Astrocyte of the cerebellum (primary cell): ENCODE data around the gene CLIC3.
A peak's percentile ranks its signal among the peaks of the same experiment; 100 is the strongest.

Experiments
- DNase-seq: peaks from one replicate; pipeline ENCODE4 v3.0.0-alpha.2; 2011; ENCODE audit warnings: low read depth
- H3K4me3 ChIP-seq: 2 replicates; pipeline ENCODE4 v1.5.1; 2011; ENCODE audit warnings: mild to moderate bottlenecking, low read depth, low read length, moderate library complexity
- in situ Hi-C: cut with HindIII; loops from 2 replicates; pipeline ENCODE4 v1.10.0; 2017; ENCODE audit warnings: low sequenced_read_pairs
- TF ChIP-seq, protein P1 (sequence below): IDR thresholded peaks from 2 replicates; pipeline ENCODE4 v1.5.1; 2012; ENCODE audit warnings: low read length, low read depth, moderate library complexity, mild to moderate bottlenecking; ENCODE audit errors: missing control alignments

The CLIC3 gene

DNA sequence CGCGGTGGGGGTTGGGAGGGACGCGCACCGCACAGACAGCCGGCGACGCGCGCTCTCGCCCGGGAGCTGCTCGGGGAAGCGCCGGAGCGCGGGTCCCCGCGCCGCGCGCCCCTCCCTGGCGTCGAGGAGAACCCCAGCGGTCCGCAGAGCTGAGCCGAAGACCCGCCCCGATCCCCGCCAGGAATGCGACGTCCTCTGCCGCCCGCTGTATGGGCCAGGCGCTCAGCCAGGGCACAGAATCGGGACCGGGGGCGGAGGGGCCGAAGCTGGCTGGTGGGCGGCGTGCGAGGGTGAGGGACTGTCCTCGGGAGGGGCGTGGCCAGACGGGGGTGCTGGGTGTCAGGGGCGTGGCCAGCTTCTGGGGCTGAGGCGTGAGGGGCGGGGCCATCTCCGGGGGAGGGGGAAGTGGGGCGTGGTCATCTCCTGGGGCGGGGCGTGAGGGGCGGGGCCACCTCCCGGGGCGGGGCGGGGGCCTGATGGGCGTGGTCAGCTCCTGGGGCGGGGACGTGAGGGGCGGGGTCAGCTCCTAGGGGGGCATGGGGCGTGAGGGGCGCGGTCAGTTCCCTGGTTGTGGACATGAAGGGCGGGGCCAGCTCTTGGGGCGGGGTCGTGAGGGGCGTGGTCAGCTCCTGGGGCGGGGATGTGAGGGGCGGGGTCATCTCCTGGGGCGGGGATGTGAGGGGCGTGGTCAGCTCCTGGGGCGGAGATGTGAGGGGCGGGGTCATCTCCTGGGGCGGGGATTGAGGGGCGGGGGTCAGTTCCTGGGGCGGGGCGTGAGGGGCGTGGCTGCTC is 18.1 kb downstream of the CLIC3 start:
- in situ Hi-C loops = no loop called here
- DNase-seq = no peak
- TF ChIP-seq, protein P1, sequence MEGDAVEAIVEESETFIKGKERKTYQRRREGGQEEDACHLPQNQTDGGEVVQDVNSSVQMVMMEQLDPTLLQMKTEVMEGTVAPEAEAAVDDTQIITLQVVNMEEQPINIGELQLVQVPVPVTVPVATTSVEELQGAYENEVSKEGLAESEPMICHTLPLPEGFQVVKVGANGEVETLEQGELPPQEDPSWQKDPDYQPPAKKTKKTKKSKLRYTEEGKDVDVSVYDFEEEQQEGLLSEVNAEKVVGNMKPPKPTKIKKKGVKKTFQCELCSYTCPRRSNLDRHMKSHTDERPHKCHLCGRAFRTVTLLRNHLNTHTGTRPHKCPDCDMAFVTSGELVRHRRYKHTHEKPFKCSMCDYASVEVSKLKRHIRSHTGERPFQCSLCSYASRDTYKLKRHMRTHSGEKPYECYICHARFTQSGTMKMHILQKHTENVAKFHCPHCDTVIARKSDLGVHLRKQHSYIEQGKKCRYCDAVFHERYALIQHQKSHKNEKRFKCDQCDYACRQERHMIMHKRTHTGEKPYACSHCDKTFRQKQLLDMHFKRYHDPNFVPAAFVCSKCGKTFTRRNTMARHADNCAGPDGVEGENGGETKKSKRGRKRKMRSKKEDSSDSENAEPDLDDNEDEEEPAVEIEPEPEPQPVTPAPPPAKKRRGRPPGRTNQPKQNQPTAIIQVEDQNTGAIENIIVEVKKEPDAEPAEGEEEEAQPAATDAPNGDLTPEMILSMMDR = no peak
- H3K4me3 ChIP-seq = peak overlapping the region; percentile 40

DNA sequence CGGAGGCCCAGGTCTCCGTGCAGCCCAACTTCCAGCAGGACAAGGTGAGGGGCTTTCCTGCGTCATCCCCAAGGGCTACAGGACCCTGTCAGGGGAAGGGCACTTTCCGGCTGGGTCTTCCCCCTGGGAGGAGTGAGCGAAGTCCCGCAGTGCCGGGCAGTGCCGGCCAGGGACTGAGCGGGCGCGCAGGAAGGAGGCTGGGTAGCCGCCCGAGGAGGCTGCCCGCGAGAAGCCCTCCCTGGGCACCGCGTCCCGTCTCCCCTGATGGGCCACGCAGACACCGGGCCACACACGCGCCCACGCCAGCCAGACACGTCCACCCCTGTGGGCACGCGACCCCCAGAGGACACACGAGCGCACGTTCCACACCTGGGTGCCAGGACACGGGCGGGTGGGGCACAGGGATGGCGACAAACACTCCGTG is 18.7 kb downstream of the CLIC3 start:
- in situ Hi-C loops = no loop called here
- DNase-seq = no peak
- TF ChIP-seq, protein P1 = no peak
- H3K4me3 ChIP-seq = peak overlapping the region; percentile 40

DNA sequence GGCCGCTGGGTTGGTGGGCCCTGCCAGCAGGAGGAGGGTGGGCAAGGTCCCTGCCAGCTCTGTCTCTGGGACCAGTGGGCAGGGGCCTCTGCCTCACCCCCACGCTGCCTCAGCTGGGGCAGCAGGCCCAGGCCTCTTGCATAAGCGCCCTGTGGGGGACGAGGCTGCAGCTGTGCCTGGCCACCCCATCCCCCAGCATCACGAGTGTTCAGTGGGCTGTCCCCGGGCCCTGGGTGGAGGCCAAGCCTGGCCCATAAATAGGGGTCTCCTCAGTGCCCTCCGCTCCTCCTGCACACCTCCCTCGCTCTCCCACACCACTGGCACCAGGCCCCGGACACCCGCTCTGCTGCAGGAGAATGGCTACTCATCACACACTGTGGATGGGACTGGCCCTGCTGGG is 19.1 kb downstream of the CLIC3 start, which contains the start of gene PTGDS:
Gene PTGDS (plus strand): TSS at position 282 of the 400 bp plus-strand sequence. CDS start 75 bp downstream, at position 357.
- peak within 1 kb of the TSS; percentile 40 for H3K4me3 ChIP-seq
- TF ChIP-seq, protein P1 = no peak
- in situ Hi-C loops = no loop called here
- DNase-seq = no peak

DNA sequence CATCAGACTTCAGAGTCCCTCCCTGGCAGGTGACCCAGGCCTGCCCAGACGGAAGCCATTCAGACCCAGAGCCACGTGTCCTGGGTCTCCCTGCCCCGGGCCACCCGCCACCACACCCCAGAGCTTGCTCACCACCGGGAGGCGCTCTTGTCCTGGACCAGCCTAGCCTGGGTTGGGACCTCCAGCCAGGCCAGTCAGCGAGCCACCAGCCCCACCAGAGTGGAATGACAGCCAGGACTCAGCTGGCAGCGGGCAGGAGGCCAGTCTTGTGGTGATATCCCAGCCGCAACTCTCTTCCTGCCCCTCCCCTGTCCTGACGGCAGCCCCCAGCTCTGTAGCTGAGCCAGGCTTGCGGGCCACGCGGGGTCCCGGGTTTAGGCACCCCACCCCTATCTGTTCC is 20.7 kb downstream of the CLIC3 start:
- DNase-seq = peak; percentile 15
- no peak overlapping the region for H3K4me3 ChIP-seq
- TF ChIP-seq, protein P1 = peak; percentile 39
- in situ Hi-C loops = no loop called here

DNA sequence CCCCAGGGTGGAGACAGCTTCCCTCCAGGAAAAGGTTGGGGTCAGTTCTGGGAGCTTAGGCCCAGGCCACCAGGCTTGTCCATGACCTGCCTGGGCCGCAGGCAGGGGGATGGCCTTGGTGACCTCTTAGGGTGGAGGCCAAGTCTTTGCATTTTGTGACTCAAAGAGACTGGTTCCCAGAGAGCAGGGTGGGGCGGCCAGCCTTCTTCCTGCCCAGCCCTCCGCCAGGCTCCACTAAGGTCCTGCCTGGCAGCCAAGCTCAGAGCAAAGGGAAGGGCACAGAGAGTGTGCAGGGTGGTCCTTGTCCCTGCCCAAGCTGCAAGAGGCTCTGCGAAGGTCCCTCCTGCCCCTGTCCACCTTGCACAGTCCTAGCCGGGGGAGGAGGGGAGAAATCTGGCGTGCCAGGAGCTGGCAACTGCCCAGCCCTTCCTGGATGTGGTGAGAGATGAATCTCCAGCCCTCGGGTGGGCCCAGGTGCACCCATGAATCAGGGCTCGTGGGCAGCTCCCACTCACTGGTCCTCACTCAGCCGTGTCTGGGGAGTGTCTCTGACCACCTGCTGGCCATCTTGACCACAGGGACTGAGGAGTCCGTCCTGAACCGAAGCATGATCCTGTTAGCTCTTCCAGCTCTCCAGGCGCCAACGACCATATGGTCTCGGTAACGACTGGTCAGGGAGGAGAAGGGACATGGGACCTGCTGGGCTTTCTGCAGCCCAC is 21.4 kb downstream of the CLIC3 start:
- H3K4me3 ChIP-seq = no peak overlapping the region
- in situ Hi-C loops = no loop called here
- TF ChIP-seq, protein P1 = no peak
- DNase-seq = no peak

DNA sequence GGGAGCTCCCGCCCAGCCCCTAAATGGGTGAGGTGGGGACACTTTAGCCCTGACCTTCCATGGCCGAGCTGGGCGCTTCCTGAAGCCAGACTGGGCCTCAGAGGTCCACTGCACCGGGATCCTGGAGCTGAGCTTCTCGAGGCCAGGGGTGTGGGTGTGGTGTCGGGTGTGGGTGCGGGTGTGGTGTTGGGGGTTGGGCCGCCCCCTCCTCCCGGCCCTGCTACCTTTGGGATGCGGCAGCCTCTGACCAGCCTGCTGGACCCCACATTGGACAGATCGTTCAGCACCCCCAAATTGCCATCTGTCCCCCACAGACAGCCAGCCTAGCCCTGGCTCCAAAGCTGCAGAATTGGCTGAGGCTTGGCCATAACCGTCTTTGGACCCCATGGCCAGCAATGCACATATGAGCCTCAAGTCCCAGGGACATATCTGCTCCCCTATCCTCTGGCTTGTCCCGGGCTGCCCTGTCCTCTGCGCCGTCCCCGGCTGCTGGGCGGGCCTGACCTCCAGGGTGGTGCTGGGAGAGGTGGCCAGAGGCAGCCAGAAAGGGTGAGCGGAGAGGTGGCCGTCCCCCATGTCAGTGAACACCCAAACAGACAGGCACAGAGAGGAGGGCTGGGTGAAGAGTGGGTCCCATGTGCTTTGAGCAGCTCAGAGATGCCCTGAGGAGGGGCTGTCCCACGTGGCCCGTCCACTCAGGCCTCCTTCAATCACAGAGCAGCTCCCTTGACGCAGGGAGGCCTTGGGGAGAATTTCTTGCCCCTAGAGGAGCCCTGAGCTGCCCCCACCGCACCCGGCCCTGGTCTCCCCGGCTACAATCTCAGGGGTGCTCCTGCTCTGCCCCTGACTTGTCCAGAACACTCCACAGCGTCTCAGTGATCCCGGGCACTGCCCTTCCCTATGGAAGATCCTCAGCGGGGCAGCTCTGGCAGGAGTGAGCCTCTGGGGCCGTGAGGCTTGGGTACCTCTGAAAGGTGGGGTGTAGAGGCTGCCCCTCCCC is 22.4 kb downstream of the CLIC3 start:
- in situ Hi-C loops = no loop called here
- no peak overlapping the region for H3K4me3 ChIP-seq
- no peak for DNase-seq
- TF ChIP-seq, protein P1 = no peak
